AG04450 (cell line): Measurements from ENCODE around the gene PNMA8B. TPM values are rescaled to one million over a fixed set of nuclear protein-coding genes. Genes with fewer than 3 reads are reported as not detected.

Source experiments
- CTCF ChIA-PET: fragments of 300-600, 350-600 bp; formaldehyde crosslinking; extraction: SDS; loops from one replicate; lab custom pipeline; 2022; ENCODE audit warnings: antibody characterized with exemption, inconsistent platforms; lab: Charles Lee
- POLR2A ChIA-PET: fragments of 350-600 bp; formaldehyde crosslinking; extraction: SDS; loops from one replicate; lab custom pipeline; 2021; ENCODE audit warnings: antibody characterized with exemption, inconsistent platforms; lab: Yijun Ruan, JAX
- DNase-seq: peaks from one replicate; pipeline ENCODE4 v3.0.0-alpha.2; 2011; ENCODE audit warnings: low read depth, low spot score
- H3K27ac ChIP-seq: one replicate; pipeline ENCODE4 v1.5.1; 2012; ENCODE audit warnings: low read depth, low read length, control low read depth
- H3K27me3 ChIP-seq: one replicate; pipeline ENCODE4 v1.6.0; 2012; ENCODE audit warnings: low read length; ENCODE audit not compliant: control insufficient read depth, insufficient read depth
- H3K4me3 ChIP-seq: 2 replicates; pipeline ENCODE4 v1.5.1; 2011; ENCODE audit warnings: mild to moderate bottlenecking, low read depth, low read length, control low read depth
- H3K9me3 ChIP-seq: 2 replicates; pipeline ENCODE4 v1.5.1; 2012; ENCODE audit warnings: low read length; ENCODE audit not compliant: control insufficient read depth, insufficient read depth
- polyA plus RNA-seq: library from polyadenylated mRNA; depleted of rRNA; stranded (reverse); fragments of >200 nt; gene quantifications from 2 replicates; pipeline ENCODE4 v1.2.3, GENCODE V29; 2011
- TF ChIP-seq, protein P1 (sequence below): IDR thresholded peaks from 2 replicates; pipeline ENCODE4 v1.5.1; 2011; ENCODE audit warnings: low read depth, low read length, control low read depth, inconsistent platforms

The PNMA8B gene
- polyA plus RNA-seq, 1 experiment = 0.17 TPM

DNA sequence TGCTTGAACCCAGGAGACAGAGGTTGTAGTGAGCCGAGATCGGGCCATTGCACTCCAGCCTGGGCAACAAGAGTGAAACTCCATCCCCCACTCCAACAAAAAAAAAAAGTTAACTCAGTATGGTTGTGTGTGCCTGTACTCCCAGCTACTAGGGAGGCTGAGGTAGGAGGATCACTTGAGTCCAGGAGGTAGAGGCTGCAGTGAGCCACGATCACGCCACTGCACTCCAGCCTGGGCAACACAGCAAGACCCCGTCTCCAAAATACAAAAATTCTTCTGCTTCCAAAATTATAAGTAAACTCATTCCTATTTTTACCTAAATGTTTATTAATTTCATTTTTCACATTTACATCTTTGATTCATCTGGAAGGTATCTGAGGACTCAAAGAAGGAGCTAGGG lies 38.7 kb downstream of the PNMA8B start:
- TF ChIP-seq, protein P1, sequence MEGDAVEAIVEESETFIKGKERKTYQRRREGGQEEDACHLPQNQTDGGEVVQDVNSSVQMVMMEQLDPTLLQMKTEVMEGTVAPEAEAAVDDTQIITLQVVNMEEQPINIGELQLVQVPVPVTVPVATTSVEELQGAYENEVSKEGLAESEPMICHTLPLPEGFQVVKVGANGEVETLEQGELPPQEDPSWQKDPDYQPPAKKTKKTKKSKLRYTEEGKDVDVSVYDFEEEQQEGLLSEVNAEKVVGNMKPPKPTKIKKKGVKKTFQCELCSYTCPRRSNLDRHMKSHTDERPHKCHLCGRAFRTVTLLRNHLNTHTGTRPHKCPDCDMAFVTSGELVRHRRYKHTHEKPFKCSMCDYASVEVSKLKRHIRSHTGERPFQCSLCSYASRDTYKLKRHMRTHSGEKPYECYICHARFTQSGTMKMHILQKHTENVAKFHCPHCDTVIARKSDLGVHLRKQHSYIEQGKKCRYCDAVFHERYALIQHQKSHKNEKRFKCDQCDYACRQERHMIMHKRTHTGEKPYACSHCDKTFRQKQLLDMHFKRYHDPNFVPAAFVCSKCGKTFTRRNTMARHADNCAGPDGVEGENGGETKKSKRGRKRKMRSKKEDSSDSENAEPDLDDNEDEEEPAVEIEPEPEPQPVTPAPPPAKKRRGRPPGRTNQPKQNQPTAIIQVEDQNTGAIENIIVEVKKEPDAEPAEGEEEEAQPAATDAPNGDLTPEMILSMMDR = no peak
- no peak for DNase-seq
- ChIA-PET POLR2A (no interaction called here), CTCF (no interaction called here)
- no peak overlapping the region for H3K4me3 ChIP-seq
- H3K9me3 ChIP-seq = no peaks in the 10 kb centered on the region
- H3K27ac ChIP-seq = no peak overlapping the region
- H3K27me3 ChIP-seq = peaks cover 4% of the 10 kb centered on the region

DNA sequence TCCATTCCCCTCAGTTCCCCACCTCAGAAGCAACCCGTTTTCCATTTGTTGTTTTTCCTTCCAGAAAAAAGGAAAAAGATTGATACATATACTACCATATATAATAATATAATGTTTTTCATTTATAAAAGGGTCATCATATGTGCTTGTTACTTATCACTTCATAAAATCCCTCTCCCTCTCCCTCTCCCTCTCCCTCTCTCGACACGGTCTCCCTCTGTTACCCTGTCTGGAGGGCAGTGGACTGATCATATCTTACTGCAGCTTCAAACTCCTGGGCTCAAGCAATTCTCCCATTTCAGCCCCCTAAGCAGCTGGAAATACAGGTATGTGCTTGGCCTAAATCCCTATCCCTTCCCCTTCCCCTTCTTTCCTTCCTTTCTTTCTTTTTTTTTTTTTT lies 41.4 kb downstream of the PNMA8B start:
- TF ChIP-seq, protein P1 = no peak
- H3K27ac ChIP-seq = no peak overlapping the region
- no peak overlapping the region for H3K4me3 ChIP-seq
- CTCF ChIA-PET = no interaction called here
- DNase-seq = no peak
- peaks cover 4% of the 10 kb centered on the region for H3K27me3 ChIP-seq
- peaks cover 4% of the 10 kb centered on the region for H3K9me3 ChIP-seq
- POLR2A ChIA-PET = interaction anchor here (0.6 kb wide), 1 partner anchor 59 kb away, joined by 4 read pairs; no protein-coding TSS in a partner anchor

DNA sequence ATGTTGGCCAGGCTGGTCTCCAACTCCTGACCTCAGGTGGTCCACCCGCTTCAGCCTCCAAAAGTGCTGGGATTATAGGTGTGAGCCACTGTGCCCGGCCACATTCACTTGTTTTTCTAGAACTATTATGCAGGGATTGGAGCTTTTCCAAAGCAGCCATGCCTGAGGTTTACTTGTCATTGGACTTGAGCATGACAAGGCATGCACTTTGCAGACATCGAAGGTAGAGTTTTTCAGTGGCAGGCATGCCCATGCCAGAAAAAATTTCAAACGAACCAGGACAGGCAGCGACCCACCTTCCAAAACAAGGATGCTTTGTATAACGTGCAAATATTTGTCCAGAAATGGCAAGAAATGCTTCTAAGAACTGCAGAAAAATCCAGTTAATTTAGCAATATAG lies 42.0 kb downstream of the PNMA8B start:
- ChIA-PET POLR2A (no interaction called here), CTCF (interaction anchor here (0.6 kb wide), 1 partner anchor 22 kb away, joined by 3 read pairs; no protein-coding TSS in a partner anchor)
- Histone ChIP-seq H3K9me3 (peaks cover 4% of the 10 kb centered on the region), H3K27me3 (peaks cover 4% of the 10 kb centered on the region), H3K27ac (no peak overlapping the region), H3K4me3 (no peak overlapping the region)
- no peak for DNase-seq
- TF ChIP-seq, protein P1 = no peak

DNA sequence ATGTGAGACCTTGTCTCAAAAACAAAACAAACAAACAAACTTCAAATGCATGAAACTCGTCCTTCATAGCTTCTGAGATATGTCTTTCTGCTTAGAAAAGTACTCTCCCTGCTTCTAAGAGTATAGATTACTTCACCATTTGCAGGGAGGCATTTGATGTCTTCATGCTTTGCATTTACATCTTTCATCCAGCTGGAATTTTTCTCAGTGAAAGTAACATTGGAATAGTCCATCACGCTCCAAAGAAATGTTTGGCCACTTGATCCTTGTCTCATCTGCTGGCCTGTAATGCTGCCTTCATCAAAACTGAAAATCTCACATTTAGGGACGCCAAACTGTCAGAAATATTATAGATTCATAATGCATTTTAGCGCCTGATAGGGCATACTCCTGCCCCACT lies 43.5 kb downstream of the PNMA8B start:
- DNase-seq = no peak
- peaks cover 4% of the 10 kb centered on the region for H3K9me3 ChIP-seq
- H3K4me3 ChIP-seq = no peak overlapping the region
- H3K27ac ChIP-seq = no peak overlapping the region
- TF ChIP-seq, protein P1 = no peak
- H3K27me3 ChIP-seq = peaks cover 7% of the 10 kb centered on the region
- POLR2A ChIA-PET = no interaction called here
- CTCF ChIA-PET = no interaction called here

DNA sequence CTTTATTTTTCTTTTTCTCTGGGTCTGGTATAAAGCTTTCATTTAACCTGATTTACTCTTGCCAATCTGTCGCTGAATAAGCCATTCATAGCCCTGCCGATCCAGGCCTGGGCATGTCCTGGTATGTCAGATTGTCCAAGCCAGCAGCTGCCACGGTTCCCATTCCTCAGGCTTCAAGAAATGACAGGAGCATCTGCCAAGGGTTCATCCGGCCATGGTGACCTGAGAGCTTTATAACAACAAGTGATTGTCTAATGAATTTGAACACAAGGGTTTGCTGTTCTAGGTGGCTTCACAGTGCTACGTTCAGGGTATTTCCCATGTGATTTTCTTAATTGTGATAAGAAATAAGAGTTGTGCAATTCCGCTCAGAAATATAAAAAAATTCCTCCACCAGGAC lies 44.3 kb downstream of the PNMA8B start:
- CTCF ChIA-PET = no interaction called here
- H3K27ac ChIP-seq = no peak overlapping the region
- POLR2A ChIA-PET = interaction anchor here (0.6 kb wide), 1 partner anchor 39 kb away, joined by 3 read pairs; no protein-coding TSS in a partner anchor
- no peak for DNase-seq
- H3K4me3 ChIP-seq = no peak overlapping the region
- H3K9me3 ChIP-seq = peaks cover 4% of the 10 kb centered on the region
- H3K27me3 ChIP-seq = peaks cover 8% of the 10 kb centered on the region
- TF ChIP-seq, protein P1 = no peak
